NT2/D1 (cell line): ENCODE data around the gene MAP2K3.
"Not testable (repeated sequence)": the region's sequence is repeated elsewhere in the genome, so short reads cannot be mapped to it uniquely, and the experiment has no call there.

Experiments used
- SUZ12 ChIP-seq: IDR thresholded peaks from 2 replicates; pipeline ENCODE4 v1.6.1; 2011; ENCODE audit not compliant: insufficient read length, insufficient read depth; ENCODE audit errors: extremely low read depth
- YY1 ChIP-seq: IDR thresholded peaks from 2 replicates; pipeline ENCODE4 v1.6.1; 2011; ENCODE audit not compliant: insufficient read length, insufficient read depth
- ZNF274 ChIP-seq: IDR thresholded peaks from 2 replicates; pipeline ENCODE4 v1.6.1; 2011; ENCODE audit warnings: mild to moderate bottlenecking, low read depth, low read length

DNA sequence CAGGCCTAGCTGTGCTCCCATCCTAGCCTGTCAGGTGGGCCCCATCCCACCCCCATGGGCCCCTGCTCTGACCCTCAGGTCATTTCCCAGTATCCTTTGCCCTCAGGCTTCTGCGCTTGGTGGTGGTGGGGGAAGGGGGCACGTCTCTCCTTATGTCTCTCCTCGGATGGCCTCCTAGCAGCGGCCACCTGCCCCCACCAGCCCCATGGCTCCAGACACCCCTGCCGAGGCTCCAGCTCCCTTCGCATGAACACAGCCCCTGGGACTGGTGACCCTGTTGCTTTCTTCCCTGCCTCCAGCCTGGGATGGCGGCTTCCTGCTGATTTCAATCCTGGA is 64.4 kb downstream of the MAP2K3 start:
- not testable (repeated sequence) for TF ChIP-seq ZNF274, YY1, SUZ12
